Keratinocyte (primary cell): ENCODE results near the gene ATP2B1. TPM values are rescaled to one million over a fixed set of nuclear protein-coding genes. Genes with fewer than 3 reads are reported as not detected.

Experiments
- DNase-seq: peaks from one replicate; pipeline ENCODE4 v3.0.0-alpha.2; 2011; ENCODE audit warnings: low read depth, missing footprints, low spot score
- FAIRE-seq: peaks from 2 replicates; lab custom pipeline; 2011; peaks lifted over from hg19 to GRCh38; lab: Jason Lieb, UNC
- H2AFZ ChIP-seq: 2 replicates; pipeline ENCODE4 v1.6.0; 2012; ENCODE audit warnings: low read length, control low read depth, inconsistent platforms; ENCODE audit not compliant: control insufficient read depth
- H3K27ac ChIP-seq: 2 replicates; pipeline ENCODE4 v1.5.1; 2011; ENCODE audit warnings: low read length; ENCODE audit not compliant: control insufficient read depth, insufficient read depth
- H3K27me3 ChIP-seq: 3 replicates; pipeline ENCODE4 v1.6.0; 2011; ENCODE audit warnings: low read length; ENCODE audit not compliant: control insufficient read depth, insufficient read depth; ENCODE audit errors: extremely low read depth
- H3K36me3 ChIP-seq, 2 experiments: 2 replicates in 1 of 2; 3 replicates in 1 of 2; pipeline ENCODE4 v1.5.1; 2011; ENCODE audit warnings: low read length in 2 of 2, mild to moderate bottlenecking in 1 of 2; ENCODE audit not compliant: control insufficient read depth in 2 of 2, insufficient read depth in 2 of 2; ENCODE audit errors: extremely low read depth in 1 of 2
- H3K4me1 ChIP-seq: 3 replicates; pipeline ENCODE4 v1.5.1; 2011; ENCODE audit warnings: low read length; ENCODE audit not compliant: control insufficient read depth, insufficient read depth; ENCODE audit errors: extremely low read depth
- H3K4me2 ChIP-seq: 3 replicates; pipeline ENCODE4 v1.6.0; 2011; ENCODE audit warnings: low read depth, low read length; ENCODE audit not compliant: control insufficient read depth, insufficient read depth; ENCODE audit errors: extremely low read depth
- H3K4me3 ChIP-seq, 3 experiments: fragments of 200-600 bp in 1 of 3; sonication (generic) in 1 of 3; 2 replicates in 2 of 3; 3 replicates in 1 of 3; pipeline ENCODE4 v1.5.1; 2011 to 2016; ENCODE audit warnings: low read length in 3 of 3, mild to moderate bottlenecking in 3 of 3, control low read depth in 2 of 3, inconsistent platforms in 1 of 3, low read depth in 1 of 3, mixed read lengths in 1 of 3, mixed run types in 1 of 3, moderate library complexity in 1 of 3; ENCODE audit not compliant: control insufficient read depth in 2 of 3, insufficient read depth in 2 of 3; ENCODE audit errors: extremely low read depth in 1 of 3
- H3K79me2 ChIP-seq: 2 replicates; pipeline ENCODE4 v1.6.0; 2012; ENCODE audit warnings: low read length; ENCODE audit not compliant: control insufficient read depth, insufficient read depth
- H3K9ac ChIP-seq: 3 replicates; pipeline ENCODE4 v1.6.0; 2011; ENCODE audit warnings: low read length; ENCODE audit not compliant: control insufficient read depth, insufficient read depth; ENCODE audit errors: extremely low read depth
- H3K9me1 ChIP-seq: 3 replicates; pipeline ENCODE4 v1.6.0; 2011; ENCODE audit warnings: low read length; ENCODE audit not compliant: control insufficient read depth, insufficient read depth; ENCODE audit errors: extremely low read depth
- H3K9me3 ChIP-seq: 2 replicates; pipeline ENCODE4 v1.5.1; 2012; ENCODE audit warnings: low read depth, low read length; ENCODE audit not compliant: control insufficient read depth
- H4K20me1 ChIP-seq: 3 replicates; pipeline ENCODE4 v1.6.0; 2011; ENCODE audit warnings: low read length; ENCODE audit not compliant: control insufficient read depth, insufficient read depth; ENCODE audit errors: extremely low read depth
- CTCF ChIP-seq, 3 experiments: IDR thresholded peaks in 1 of 3; conservative IDR thresholded peaks in 1 of 3; optimal IDR thresholded peaks in 1 of 3; 2 replicates in 2 of 3; 3 replicates in 1 of 3; pipeline versions ENCODE3 to v1.5.1; 2011; ENCODE audit warnings: low read length in 3 of 3, mild to moderate bottlenecking in 3 of 3, moderate library complexity in 2 of 3, control low read depth in 1 of 3, inconsistent platforms in 1 of 3; ENCODE audit not compliant: insufficient read depth in 2 of 3; ENCODE audit errors: extremely low read depth in 1 of 3
- EZH2 ChIP-seq: IDR thresholded peaks from one replicate; pipeline ENCODE4 v1.6.1; 2012; ENCODE audit warnings: inconsistent platforms, mild to moderate bottlenecking, low read length, moderate library complexity
- dilution Hi-C: fragments of 300-500 bp; cut with MboI; formaldehyde crosslinking; loops from one replicate; pipeline ENCODE4 v1.7.0; 2020; ENCODE audit warnings: low sequenced_read_pairs; ENCODE audit not compliant: extremely low pct_ligation_motif_present
- polyA plus RNA-seq, 5 experiments: library from polyadenylated mRNA; depleted of rRNA in 3 of 5; stranded (reverse) in 3 of 5; stranded (forward) in 1 of 5; unstranded in 1 of 5; fragments of >200 nt; gene quantifications; 1 replicate in 1 of 5; 2 replicates in 3 of 5; 3 replicates in 1 of 5; pipeline versions ENCODE4 v1.2.1 to v1.2.3, GENCODE V29; 2011 to 2012; ENCODE audit warnings: missing spikeins in 2 of 5, low read depth in 1 of 5, low replicate concordance in 1 of 5

Gene ATP2B1
- polyA plus RNA-seq, 1 donor (not counting 4 experiments of a cell fraction or from before 2014, with no cell fraction given), result 24.6 TPM

GRCh38 chr12:89733579-89734201, 25.1 kb upstream of the ATP2B1 start:
- Histone ChIP-seq H3K79me2 (no peaks in the 10 kb centered on the region), H4K20me1 (no peaks in the 10 kb centered on the region), H3K27ac (peak overlapping the region; percentile 76), H3K27me3 (no peaks in the 10 kb centered on the region), H2AFZ (peak overlapping the region; percentile 13), H3K4me2 (peak overlapping the region; percentile 81), H3K9me1 (no peaks in the 10 kb centered on the region), H3K9me3 (peaks cover 3% of the 10 kb centered on the region), H3K4me3 (peak overlapping the region in 2 of 3 experiments; percentile 5 to 20), H3K36me3 (no peaks in the 10 kb centered on the region), H3K4me1 (peaks cover 25% of the 10 kb centered on the region), H3K9ac (no peak overlapping the region)
- peak; percentile 85 for FAIRE-seq
- dilution Hi-C loops, result no loop called here
- peak; percentile 70 for DNase-seq
- TF ChIP-seq EZH2 (no peak), CTCF (optimal IDR thresholded peaks at IDR 0.05 in 1 of 3, IDR thresholded peaks at IDR 0.05 in 1 of 3, conservative IDR thresholded peaks at IDR 0.05 in 1 of 3; ENCODE audit: extremely low read depth in 1 of 3, insufficient read depth in 2 of 3, low read length in 3 of 3) (no peak)

- Histone ChIP-seq H3K4me2 (no peak overlapping the region), H4K20me1 (no peaks in the 10 kb centered on the region)
These were observed 23.9 kb upstream of the ATP2B1 start for GRCh38 chr12:89732522-89732921.

More at GRCh38 chr12:89732522-89732921, 23.9 kb upstream of the ATP2B1 start:
- Histone ChIP-seq H3K27me3 (no peaks in the 10 kb centered on the region), H3K4me3 (no peak overlapping the region), H3K9me3 (peaks cover 3% of the 10 kb centered on the region), H3K27ac (no peak overlapping the region), H3K4me1 (peaks cover 25% of the 10 kb centered on the region), H3K79me2 (no peaks in the 10 kb centered on the region), H3K9me1 (no peaks in the 10 kb centered on the region), H2AFZ (no peak overlapping the region), H3K9ac (no peak overlapping the region), H3K36me3 (no peaks in the 10 kb centered on the region)
- FAIRE-seq, result no peak
- dilution Hi-C loops, result no loop called here
- TF ChIP-seq CTCF (optimal IDR thresholded peaks at IDR 0.05 in 1 of 3, IDR thresholded peaks at IDR 0.05 in 1 of 3, conservative IDR thresholded peaks at IDR 0.05 in 1 of 3; ENCODE audit: extremely low read depth in 1 of 3, insufficient read depth in 2 of 3, low read length in 3 of 3) (no peak), EZH2 (no peak)
- DNase-seq, result no peak
